Measurements from ENCODE around the gene INTS1.
A peak's percentile ranks its signal among the peaks of the same experiment; 100 is the strongest.

Gene INTS1

DNA sequence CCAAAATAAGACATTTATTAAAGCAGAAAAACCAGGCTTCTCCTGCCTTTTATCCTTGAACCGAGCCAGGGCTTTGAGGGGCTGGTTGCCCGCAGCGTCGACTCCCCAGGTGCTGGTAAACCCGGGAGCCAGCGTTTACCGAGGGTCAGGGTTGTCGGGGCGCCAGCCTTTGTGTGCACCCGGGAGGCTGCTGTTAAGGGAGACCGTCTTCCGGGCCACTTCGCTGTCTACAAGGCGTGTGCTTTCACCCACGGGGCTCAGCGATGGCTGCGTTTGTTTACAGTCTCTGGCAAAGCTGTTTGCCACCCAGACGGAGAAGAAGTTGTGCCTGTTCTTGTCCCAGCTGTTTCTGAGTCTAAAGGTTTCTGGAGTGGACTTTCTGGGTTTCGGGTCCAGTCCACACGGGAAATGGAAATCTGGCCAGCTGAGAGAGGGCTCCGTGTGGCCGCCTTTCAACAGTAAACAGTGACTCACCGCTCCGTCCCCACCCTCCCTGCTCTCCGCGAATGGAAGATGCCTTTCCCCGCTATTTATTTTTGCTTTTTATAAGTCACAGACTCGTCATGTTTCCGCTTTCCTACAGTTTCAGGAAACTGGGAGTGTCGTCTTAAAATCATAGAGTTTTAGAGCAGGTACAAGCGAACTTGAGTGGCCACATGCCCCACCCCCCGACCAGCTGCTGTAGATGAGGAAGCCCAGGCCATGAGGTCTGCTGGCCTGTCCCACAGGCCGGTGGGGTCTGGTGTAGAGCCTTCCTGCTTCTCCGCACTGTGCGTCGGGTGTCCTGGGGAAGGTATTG lies 28.5 kb upstream of the INTS1 start:
- CTCF ChIA-PET: no interaction called here

DNA sequence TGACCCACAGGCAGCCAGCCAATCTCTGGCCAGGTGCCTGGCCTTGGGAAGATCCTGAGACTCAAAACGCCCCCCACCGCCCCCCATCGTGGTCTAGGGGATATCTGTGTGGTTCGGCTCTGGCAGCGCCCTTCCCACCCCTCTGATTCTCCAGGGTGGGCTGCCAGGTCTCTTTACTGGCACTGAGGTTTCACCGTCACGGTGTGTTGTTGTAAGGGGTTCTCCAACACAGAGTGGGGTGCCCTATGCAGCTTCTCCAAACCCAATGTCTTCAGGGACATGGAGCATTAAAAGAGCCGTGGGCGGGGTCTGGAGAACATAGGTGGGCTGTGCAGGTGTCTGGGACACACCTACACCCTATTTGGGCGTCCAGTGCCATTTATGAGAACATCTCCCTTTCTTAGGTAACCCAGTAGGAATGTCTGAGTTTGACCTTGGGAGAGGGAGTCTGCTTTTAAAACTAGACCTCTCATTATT lies 27.8 kb upstream of the INTS1 start:
- TF ChIP-seq ZNF384 (IDR thresholded peaks at IDR 0.05): no peak
- no peak for TF ChIP-seq CTBP1 (IDR thresholded peaks at IDR 0.05; ENCODE audit: borderline replicate concordance)
- DNase-seq (ENCODE audit: extremely low spot score): no peak
- ChIA-PET CTCF (no interaction called here), POLR2A (interaction anchor here (0.8 kb wide), 1 partner anchor 35 kb away, joined by 4 read pairs; no protein-coding TSS in a partner anchor)

More for the DNA sequence above, 28.5 kb upstream of the INTS1 start:
- DNase-seq (ENCODE audit: extremely low spot score): no peak
- POLR2A ChIA-PET: interaction anchor here (0.8 to 1.4 kb wide), 2 partner anchors 10 to 34 kb away, joined by 4 read pairs; no protein-coding TSS in a partner anchor
- no peak for TF ChIP-seq ZNF384 (IDR thresholded peaks at IDR 0.05)
- TF ChIP-seq L3MBTL2 (conservative IDR thresholded peaks at IDR 0.05): no peak
- no peak for TF ChIP-seq HDGF (IDR thresholded peaks at IDR 0.05; ENCODE audit: borderline replicate concordance)
- no peak for TF ChIP-seq FOXK2 (IDR thresholded peaks at IDR 0.05)
- no peak for TF ChIP-seq LEF1 (IDR thresholded peaks at IDR 0.05; ENCODE audit: borderline replicate concordance)
- no peak for TF ChIP-seq NFRKB (IDR thresholded peaks at IDR 0.05)
- TF ChIP-seq, protein P1, sequence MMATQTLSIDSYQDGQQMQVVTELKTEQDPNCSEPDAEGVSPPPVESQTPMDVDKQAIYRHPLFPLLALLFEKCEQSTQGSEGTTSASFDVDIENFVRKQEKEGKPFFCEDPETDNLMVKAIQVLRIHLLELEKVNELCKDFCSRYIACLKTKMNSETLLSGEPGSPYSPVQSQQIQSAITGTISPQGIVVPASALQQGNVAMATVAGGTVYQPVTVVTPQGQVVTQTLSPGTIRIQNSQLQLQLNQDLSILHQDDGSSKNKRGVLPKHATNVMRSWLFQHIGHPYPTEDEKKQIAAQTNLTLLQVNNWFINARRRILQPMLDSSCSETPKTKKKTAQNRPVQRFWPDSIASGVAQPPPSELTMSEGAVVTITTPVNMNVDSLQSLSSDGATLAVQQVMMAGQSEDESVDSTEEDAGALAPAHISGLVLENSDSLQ (IDR thresholded peaks at IDR 0.05): no peak
- TF ChIP-seq FOXM1 (IDR thresholded peaks at IDR 0.05; ENCODE audit: borderline replicate concordance): no peak
- TF ChIP-seq CTBP1 (IDR thresholded peaks at IDR 0.05; ENCODE audit: borderline replicate concordance): no peak
- TF ChIP-seq TARDBP (IDR thresholded peaks at IDR 0.05): no peak
- TF ChIP-seq FOXA1 (IDR thresholded peaks at IDR 0.05): no peak
- no peak for TF ChIP-seq ARNT (IDR thresholded peaks at IDR 0.05)
- TF ChIP-seq ELF4 (IDR thresholded peaks at IDR 0.05): no peak
- no peak for TF ChIP-seq BHLHE40 (IDR thresholded peaks at IDR 0.05; ENCODE audit: borderline replicate concordance)
- no peak for TF ChIP-seq SUZ12 (IDR thresholded peaks at IDR 0.05)
- no peak for TF ChIP-seq SP1 (IDR thresholded peaks at IDR 0.05)

GRCh38 chr7:1531263-1531978 lies 27.2 kb upstream of the INTS1 start:
- no peak for DNase-seq (ENCODE audit: extremely low spot score)
- peak; percentile 47; the same call in 1 of the 2 replicates for TF ChIP-seq TARDBP (IDR thresholded peaks at IDR 0.05)
- TF ChIP-seq ZNF384 (IDR thresholded peaks at IDR 0.05): no peak
- ChIA-PET CTCF (no interaction called here), POLR2A (no interaction called here)

DNA sequence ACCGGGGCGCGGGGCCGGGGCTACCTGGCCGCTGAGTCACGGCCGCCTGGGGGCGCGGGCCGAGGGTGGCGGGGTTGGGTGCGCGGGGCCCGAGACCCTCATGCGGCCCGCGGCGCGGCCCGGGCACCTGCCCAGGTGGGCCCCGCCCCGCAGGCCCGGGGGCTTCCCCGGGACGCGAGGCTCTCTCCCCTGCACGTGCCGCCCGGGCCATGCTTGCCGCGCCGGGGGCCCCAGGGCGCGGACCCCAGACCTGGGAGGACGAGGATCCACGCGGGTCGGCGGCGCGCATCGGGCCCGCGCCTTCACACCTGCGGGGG lies 26.7 kb upstream of the INTS1 start:
- CTCF ChIA-PET: no interaction called here
- POLR2A ChIA-PET: no interaction called here
- TF ChIP-seq SUZ12 (IDR thresholded peaks at IDR 0.05) (no peak), CTBP1 (IDR thresholded peaks at IDR 0.05; ENCODE audit: borderline replicate concordance) (no peak), FOXK2 (IDR thresholded peaks at IDR 0.05) (no peak), L3MBTL2 (conservative IDR thresholded peaks at IDR 0.05) (no peak), HDGF (IDR thresholded peaks at IDR 0.05; ENCODE audit: borderline replicate concordance) (no peak), ELF4 (IDR thresholded peaks at IDR 0.05) (no peak), ZNF384 (IDR thresholded peaks at IDR 0.05) (no peak), LEF1 (IDR thresholded peaks at IDR 0.05; ENCODE audit: borderline replicate concordance) (no peak)

DNA sequence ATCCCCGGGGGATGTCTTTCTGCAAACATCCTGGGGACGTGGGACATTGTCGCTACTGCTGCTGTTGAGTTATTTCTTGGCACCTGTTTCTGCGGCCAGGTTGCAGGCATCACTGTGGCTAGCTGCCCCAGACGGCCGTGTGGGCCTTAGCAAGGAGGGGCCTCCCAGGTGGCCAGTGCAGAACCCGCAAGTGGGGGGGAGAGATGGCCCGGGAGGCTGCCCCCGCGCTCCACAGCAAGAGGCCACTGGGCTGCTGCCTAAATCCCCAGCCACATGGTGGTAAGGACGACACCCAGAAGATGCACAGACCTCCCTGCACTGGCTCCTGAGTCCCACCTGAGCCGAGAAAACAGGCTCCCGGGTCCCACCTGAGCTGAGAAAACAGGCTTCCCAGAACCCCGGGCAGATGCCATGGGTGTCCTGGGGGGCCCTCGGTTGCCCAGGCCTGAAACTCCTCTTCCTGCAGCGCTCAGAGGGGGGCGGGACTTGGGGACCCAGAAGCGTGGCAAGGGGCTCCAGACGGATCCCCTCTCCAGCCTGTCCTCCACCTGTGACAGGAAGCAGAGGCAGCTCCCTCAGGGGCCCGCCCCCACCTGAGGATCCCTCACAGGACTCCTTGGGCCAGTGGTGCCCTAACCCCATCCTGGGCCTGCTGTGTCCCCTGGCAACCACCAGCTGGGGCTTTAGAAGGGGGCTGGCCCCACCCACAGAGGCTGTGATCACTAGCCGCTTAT lies 25.4 kb upstream of the INTS1 start:
- no peak for DNase-seq (ENCODE audit: extremely low spot score)
- ChIA-PET CTCF (no interaction called here), POLR2A (no interaction called here)
- TF ChIP-seq HDGF (IDR thresholded peaks at IDR 0.05; ENCODE audit: borderline replicate concordance): no peak
- TF ChIP-seq NFRKB (IDR thresholded peaks at IDR 0.05): no peak
- TF ChIP-seq FOXA1 (IDR thresholded peaks at IDR 0.05): no peak
- no peak for TF ChIP-seq SUZ12 (IDR thresholded peaks at IDR 0.05)
- TF ChIP-seq FOXM1 (IDR thresholded peaks at IDR 0.05; ENCODE audit: borderline replicate concordance): no peak
- TF ChIP-seq ELF4 (IDR thresholded peaks at IDR 0.05): no peak
- TF ChIP-seq ZNF384 (IDR thresholded peaks at IDR 0.05): no peak
- no peak for TF ChIP-seq TARDBP (IDR thresholded peaks at IDR 0.05)
- TF ChIP-seq ARNT (IDR thresholded peaks at IDR 0.05): no peak
- TF ChIP-seq SP1 (IDR thresholded peaks at IDR 0.05): no peak
- no peak for TF ChIP-seq L3MBTL2 (conservative IDR thresholded peaks at IDR 0.05)
- TF ChIP-seq CTBP1 (IDR thresholded peaks at IDR 0.05; ENCODE audit: borderline replicate concordance): no peak
- no peak for TF ChIP-seq FOXK2 (IDR thresholded peaks at IDR 0.05)

More for the DNA sequence above, 26.7 kb upstream of the INTS1 start:
- no peak for DNase-seq (ENCODE audit: extremely low spot score)

DNA sequence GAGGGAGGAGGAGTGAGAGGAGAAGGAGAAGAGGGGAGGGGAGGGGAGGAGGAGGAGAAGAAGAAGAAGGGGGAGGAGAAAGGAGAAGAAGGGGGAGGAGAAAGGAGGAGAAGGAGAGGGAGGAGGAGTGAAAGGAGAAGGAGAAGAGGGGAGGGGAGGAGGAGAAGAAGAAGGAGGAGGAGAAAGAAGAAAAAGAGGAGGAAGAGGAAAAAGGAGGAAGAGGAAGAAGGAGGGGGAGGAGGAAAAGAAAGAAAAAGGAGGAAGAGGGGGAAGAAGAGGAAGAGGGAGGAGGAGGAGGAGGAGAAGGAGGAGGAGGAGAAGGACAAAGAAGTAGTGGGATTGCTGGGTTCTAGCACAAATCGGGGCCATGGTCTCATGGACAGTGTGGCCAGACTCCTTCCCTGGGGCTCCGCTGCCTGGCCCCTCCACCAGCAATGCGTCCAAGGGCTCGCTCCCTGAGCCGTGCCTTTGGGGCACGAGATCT lies 22.1 kb upstream of the INTS1 start:
- CTCF ChIA-PET: no interaction called here
- POLR2A ChIA-PET: no interaction called here

More for the DNA sequence above, 22.1 kb upstream of the INTS1 start:
- TF ChIP-seq ZNF384 (IDR thresholded peaks at IDR 0.05): no peak
- no peak for TF ChIP-seq ARNT (IDR thresholded peaks at IDR 0.05)
- no peak for TF ChIP-seq ELF4 (IDR thresholded peaks at IDR 0.05)
- no peak for TF ChIP-seq FOXA1 (IDR thresholded peaks at IDR 0.05)
- TF ChIP-seq FOXM1 (IDR thresholded peaks at IDR 0.05; ENCODE audit: borderline replicate concordance): no peak
- no peak for TF ChIP-seq TARDBP (IDR thresholded peaks at IDR 0.05)
- TF ChIP-seq NFRKB (IDR thresholded peaks at IDR 0.05): no peak
- no peak for TF ChIP-seq HDGF (IDR thresholded peaks at IDR 0.05; ENCODE audit: borderline replicate concordance)
- no peak for TF ChIP-seq BHLHE40 (IDR thresholded peaks at IDR 0.05; ENCODE audit: borderline replicate concordance)
- no peak for TF ChIP-seq CTBP1 (IDR thresholded peaks at IDR 0.05; ENCODE audit: borderline replicate concordance)
- no peak for TF ChIP-seq FOXK2 (IDR thresholded peaks at IDR 0.05)
- no peak for TF ChIP-seq LEF1 (IDR thresholded peaks at IDR 0.05; ENCODE audit: borderline replicate concordance)
- TF ChIP-seq L3MBTL2 (conservative IDR thresholded peaks at IDR 0.05): no peak
- TF ChIP-seq SP1 (IDR thresholded peaks at IDR 0.05): no peak
- TF ChIP-seq, protein P1 (IDR thresholded peaks at IDR 0.05): no peak
- DNase-seq (ENCODE audit: extremely low spot score): no peak
